H1 (cell line): ENCODE results near the gene TFRC. TPM values are rescaled to one million over a fixed set of nuclear protein-coding genes. Genes with fewer than 3 reads are reported as not detected.
"Not testable (repeated sequence)": the region's sequence is repeated elsewhere in the genome, so short reads cannot be mapped to it uniquely, and the experiment has no call there.

Experiments
- CTCF ChIA-PET: fragments of 300-600 bp; sonication (Branson Sonifier 250); formaldehyde crosslinking; loops from one replicate; lab custom pipeline; 2021; ENCODE audit not compliant: partially characterized antibody; lab: Charles Lee
- POLR2A ChIA-PET: fragments of 300-600 bp; sonication (Branson Sonifier 250); formaldehyde crosslinking; loops from one replicate; lab custom pipeline; 2021; ENCODE audit warnings: inconsistent platforms; ENCODE audit not compliant: partially characterized antibody; lab: Charles Lee
- DNase-seq, 2 experiments: peaks; one replicate each; pipeline versions ENCODE4 v3.0.0 to v3.0.0-alpha.2; 2010 to 2022; ENCODE audit warnings: low spot score in 2 of 2, low read depth in 1 of 2, mixed read lengths in 1 of 2
- FAIRE-seq: peaks from 2 replicates; lab custom pipeline; 2011; peaks lifted over from hg19 to GRCh38; lab: Jason Lieb, UNC
- H2AFZ ChIP-seq: 2 replicates; pipeline ENCODE4 v1.8.1; 2012; ENCODE audit warnings: low read length, inconsistent platforms
- H2AK5ac ChIP-seq: 2 replicates; pipeline ENCODE4 v1.6.1; 2013; ENCODE audit warnings: low read depth, low read length
- H2BK120ac ChIP-seq: replicated peaks from 2 replicates; pipeline ENCODE3; 2013; ENCODE audit warnings: low read depth, low read length, inconsistent platforms
- H2BK12ac ChIP-seq: 2 replicates; pipeline ENCODE4 v1.6.1; 2013; ENCODE audit warnings: low read depth, low read length
- H2BK15ac ChIP-seq: 2 replicates; pipeline ENCODE4 v1.6.1; 2013; ENCODE audit warnings: low read length
- H2BK20ac ChIP-seq: 2 replicates; pipeline ENCODE4 v1.6.1; 2013; ENCODE audit warnings: low read length
- H2BK5ac ChIP-seq: 2 replicates; pipeline ENCODE4 v1.6.1; 2013; ENCODE audit warnings: low read depth, low read length
- H3K14ac ChIP-seq: 2 replicates; pipeline ENCODE4 v1.6.1; 2013; ENCODE audit warnings: inconsistent platforms; ENCODE audit not compliant: insufficient read length
- H3K18ac ChIP-seq: 2 replicates; pipeline ENCODE4 v1.6.1; 2013; ENCODE audit warnings: low read length; ENCODE audit errors: extremely low read depth
- H3K23ac ChIP-seq: 2 replicates; pipeline ENCODE4 v1.6.1; 2013; ENCODE audit warnings: inconsistent platforms; ENCODE audit not compliant: insufficient read length
- H3K23me2 ChIP-seq: 2 replicates; pipeline ENCODE4 v1.6.1; 2013; ENCODE audit warnings: low read depth, low read length
- H3K27ac ChIP-seq: 2 replicates; pipeline ENCODE4 v1.6.1; 2011; ENCODE audit warnings: low read depth, low read length, inconsistent platforms
- H3K27me3 ChIP-seq, 4 experiments: replicated peaks in 1 of 4; 1 replicate in 1 of 4; 2 replicates in 3 of 4; pipeline versions ENCODE4 v1.6.1 to v1.8.1; 2011 to 2013; ENCODE audit warnings: low read length in 3 of 4, mild to moderate bottlenecking in 3 of 4, inconsistent platforms in 2 of 4, mixed read lengths in 2 of 4, moderate library complexity in 1 of 4; ENCODE audit not compliant: control insufficient read depth in 3 of 4, insufficient read depth in 3 of 4; ENCODE audit errors: extremely low read depth in 1 of 4
- H3K36me3 ChIP-seq, 4 experiments: 2 replicates each; pipeline versions ENCODE4 v1.6.1 to v1.8.1; 2011 to 2013; ENCODE audit warnings: mild to moderate bottlenecking in 4 of 4, low read length in 3 of 4, moderate library complexity in 2 of 4, control low read depth in 1 of 4, inconsistent platforms in 1 of 4; ENCODE audit not compliant: insufficient read depth in 4 of 4, control insufficient read depth in 2 of 4
- H3K4ac ChIP-seq: replicated peaks from 2 replicates; pipeline ENCODE3; 2013; ENCODE audit warnings: low read length, low read depth, mixed read lengths, inconsistent platforms; ENCODE audit not compliant: insufficient read length
- H3K4me1 ChIP-seq, 4 experiments: replicated peaks in 1 of 4; 1 replicate in 1 of 4; 2 replicates in 3 of 4; pipeline versions ENCODE4 v1.6.1 to v1.8.1; 2011 to 2013; ENCODE audit warnings: low read length in 3 of 4, inconsistent platforms in 2 of 4, mixed read lengths in 1 of 4; ENCODE audit not compliant: insufficient read depth in 4 of 4, control insufficient read depth in 3 of 4
- H3K4me2 ChIP-seq, 2 experiments: 2 replicates each; pipeline versions ENCODE4 v1.6.1 to v1.8.1; 2011 to 2013; ENCODE audit warnings: low read depth in 2 of 2, low read length in 2 of 2, control low read depth in 1 of 2, inconsistent platforms in 1 of 2, mild to moderate bottlenecking in 1 of 2; ENCODE audit not compliant: insufficient read depth in 1 of 2
- H3K4me3 ChIP-seq, 4 experiments: fragments of 200-600, 300-600 bp in 1 of 4; sonication (generic), shearing (Covaris generic), sonication (Bioruptor Twin) in 1 of 4; 2 replicates each; pipeline versions ENCODE4 v1.5.1 to v1.8.1; 2011 to 2016; ENCODE audit warnings: low read length in 4 of 4, low read depth in 3 of 4, control low read depth in 2 of 4, inconsistent platforms in 2 of 4, mild to moderate bottlenecking in 2 of 4, mixed read lengths in 1 of 4, moderate library complexity in 1 of 4; ENCODE audit not compliant: insufficient read depth in 2 of 4; ENCODE audit errors: extremely low read depth in 1 of 4
- H3K56ac ChIP-seq: replicated peaks from 2 replicates; pipeline ENCODE3; 2013; ENCODE audit warnings: low read depth, mild to moderate bottlenecking, mixed read lengths, low read length, inconsistent platforms; ENCODE audit not compliant: insufficient read length
- H3K79me1 ChIP-seq: 2 replicates; pipeline ENCODE4 v1.6.1; 2013; ENCODE audit warnings: low read depth, low read length, control low read depth
- H3K79me2 ChIP-seq, 2 experiments: 2 replicates each; pipeline versions ENCODE4 v1.6.1 to v1.8.1; 2012 to 2013; ENCODE audit warnings: low read length in 2 of 2, mild to moderate bottlenecking in 2 of 2, inconsistent platforms in 1 of 2; ENCODE audit not compliant: insufficient read depth in 2 of 2, control insufficient read depth in 1 of 2
- H3K9ac ChIP-seq, 4 experiments: replicated peaks in 1 of 4; 1 replicate in 1 of 4; 2 replicates in 3 of 4; pipeline versions ENCODE4 v1.6.1 to v1.8.1; 2011 to 2013; ENCODE audit warnings: low read depth in 3 of 4, low read length in 3 of 4, control low read depth in 2 of 4, mild to moderate bottlenecking in 2 of 4, moderate library complexity in 2 of 4, inconsistent platforms in 1 of 4; ENCODE audit errors: extremely low read depth in 1 of 4
- H3K9me3 ChIP-seq, 2 experiments: 2 replicates each; pipeline versions ENCODE4 v1.6.1 to v1.8.1; 2012 to 2013; ENCODE audit warnings: mild to moderate bottlenecking in 2 of 2, moderate library complexity in 2 of 2, control low read depth in 1 of 2, inconsistent platforms in 1 of 2, low read depth in 1 of 2, low read length in 1 of 2, mixed read lengths in 1 of 2; ENCODE audit not compliant: insufficient read depth in 2 of 2
- H4K20me1 ChIP-seq, 2 experiments: replicated peaks in 1 of 2; 2 replicates each; pipeline versions ENCODE3 to v1.8.1; 2011 to 2013; ENCODE audit warnings: inconsistent platforms in 2 of 2, low read length in 2 of 2, mild to moderate bottlenecking in 1 of 2; ENCODE audit not compliant: insufficient read depth in 2 of 2, control insufficient read depth in 1 of 2
- H4K5ac ChIP-seq: 2 replicates; pipeline ENCODE4 v1.6.1; 2013; ENCODE audit warnings: low read length, low read depth, mixed read lengths, inconsistent platforms; ENCODE audit not compliant: insufficient read length
- H4K8ac ChIP-seq: 2 replicates; pipeline ENCODE4 v1.8.0; 2013; ENCODE audit warnings: mild to moderate bottlenecking, moderate library complexity, low read length, inconsistent platforms; ENCODE audit not compliant: insufficient read depth; ENCODE audit errors: extremely low read depth
- H4K91ac ChIP-seq: replicated peaks from 2 replicates; pipeline ENCODE3; 2013; ENCODE audit warnings: low read length, mixed read lengths, inconsistent platforms; ENCODE audit not compliant: insufficient read length
- WGBS, 2 experiments: shearing (Covaris generic) in 1 of 2; methylation state at CpG; one replicate each; pipeline versions ENCODE4 v1.1.6 to v1.1.7; 2013 to 2015; ENCODE audit warnings: low lambda C conversion rate in 2 of 2, mixed read lengths in 2 of 2, inconsistent platforms in 1 of 2, low coverage in 1 of 2, missing lambda C conversion rate in 1 of 2; ENCODE audit not compliant: insufficient replicate concordance in 2 of 2, insufficient coverage in 1 of 2, insufficient read length in 1 of 2; ENCODE audit errors: extremely low coverage in 1 of 2, missing lambda C conversion rate in 1 of 2; 5-methylcytosine and 5-hydroxymethylcytosine counted together
- polyA plus RNA-seq, 7 experiments: library from polyadenylated mRNA; depleted of rRNA in 3 of 7; stranded (reverse) in 5 of 7; unstranded in 2 of 7; fragments of >200 nt in 5 of 7; fragments of 200-250 nt in 2 of 7; gene quantifications; 1 replicate in 5 of 7; 2 replicates in 1 of 7; 4 replicates in 1 of 7; pipeline versions ENCODE4 v1.2.1 to v1.2.3, GENCODE V29; 2011 to 2013; ENCODE audit warnings: missing spikeins in 2 of 7, mixed read lengths in 2 of 7
- total RNA-seq: library from RNA; stranded (reverse); fragmentation: NEBNext Ultra II Directional; extraction: Animal tissue kit (Norgen Biotek cat#: 25700); gene quantifications from 2 replicates; pipeline ENCODE4 v1.2.1, GENCODE V29; 2021

TFRC gene
- total and polyA plus RNA-seq, 2 of the 8 experiments (the other 6 are each of a cell fraction or from before 2014, with no cell fraction given) = 67.3 to 161 TPM

- H2BK12ac ChIP-seq, H3K27me3 ChIP-seq, H2AFZ ChIP-seq, H2BK20ac ChIP-seq, H3K14ac ChIP-seq, H3K79me1 ChIP-seq, POLR2A ChIA-PET, FAIRE-seq, H3K4me1 ChIP-seq, H3K79me2 ChIP-seq, H3K56ac ChIP-seq, H2BK120ac ChIP-seq, H4K5ac ChIP-seq, H4K91ac ChIP-seq, H3K27ac ChIP-seq, H2AK5ac ChIP-seq, H3K23ac ChIP-seq, H3K9ac ChIP-seq, H4K8ac ChIP-seq, H2BK5ac ChIP-seq, H3K4ac ChIP-seq, H3K18ac ChIP-seq, H4K20me1 ChIP-seq, DNase-seq, H3K23me2 ChIP-seq, H2BK15ac ChIP-seq, H3K4me2 ChIP-seq, H3K4me3 ChIP-seq, H3K36me3 ChIP-seq, CTCF ChIA-PET: not testable (repeated sequence)
- WGBS, 2 experiments = 90% methylated on average over 8 of the region's 10 CpGs; no CpG with 5 or more reads in 1 of the 2 experiments
- H3K9me3 ChIP-seq = peaks cover 22 to 35% of the 10 kb centered on the region in 2 experiments
Observed at GRCh38 chr3:196005338-196005737, 76.6 kb downstream of the TFRC start.

- H2AK5ac ChIP-seq, H2AFZ ChIP-seq, H3K23me2 ChIP-seq, H3K4ac ChIP-seq, H3K79me2 ChIP-seq, DNase-seq, H2BK12ac ChIP-seq, H3K27me3 ChIP-seq, POLR2A ChIA-PET, H3K79me1 ChIP-seq, H3K23ac ChIP-seq, H2BK15ac ChIP-seq, H3K4me2 ChIP-seq, H2BK120ac ChIP-seq, H2BK5ac ChIP-seq, H3K27ac ChIP-seq, H2BK20ac ChIP-seq, H4K20me1 ChIP-seq, H4K91ac ChIP-seq, H3K18ac ChIP-seq, H3K56ac ChIP-seq, H3K14ac ChIP-seq, H3K36me3 ChIP-seq, H4K8ac ChIP-seq, FAIRE-seq, H3K9ac ChIP-seq, H4K5ac ChIP-seq, H3K4me1 ChIP-seq, H3K4me3 ChIP-seq: not testable (repeated sequence)
- peaks cover 22 to 41% of the 10 kb centered on the region in 2 experiments for H3K9me3 ChIP-seq
- 90% methylated on average over 17 of the region's 17 CpGs; no CpG with 5 or more reads in 1 of the 2 experiments for WGBS, 2 experiments
- CTCF ChIA-PET = interaction anchor here (1.3 to 2.0 kb wide), 3 partner anchors 9 to 155 kb away, joined by 3 to 7 read pairs (median 4); no protein-coding TSS in a partner anchor
Observed at GRCh38 chr3:196004359-196005052, 77.4 kb downstream of the TFRC start.
